ENCODE results near the gene LUC7L.
"Not testable (repeated sequence)": the region's sequence is repeated elsewhere in the genome, so short reads cannot be mapped to it uniquely, and the experiment has no call there.

Gene LUC7L

DNA sequence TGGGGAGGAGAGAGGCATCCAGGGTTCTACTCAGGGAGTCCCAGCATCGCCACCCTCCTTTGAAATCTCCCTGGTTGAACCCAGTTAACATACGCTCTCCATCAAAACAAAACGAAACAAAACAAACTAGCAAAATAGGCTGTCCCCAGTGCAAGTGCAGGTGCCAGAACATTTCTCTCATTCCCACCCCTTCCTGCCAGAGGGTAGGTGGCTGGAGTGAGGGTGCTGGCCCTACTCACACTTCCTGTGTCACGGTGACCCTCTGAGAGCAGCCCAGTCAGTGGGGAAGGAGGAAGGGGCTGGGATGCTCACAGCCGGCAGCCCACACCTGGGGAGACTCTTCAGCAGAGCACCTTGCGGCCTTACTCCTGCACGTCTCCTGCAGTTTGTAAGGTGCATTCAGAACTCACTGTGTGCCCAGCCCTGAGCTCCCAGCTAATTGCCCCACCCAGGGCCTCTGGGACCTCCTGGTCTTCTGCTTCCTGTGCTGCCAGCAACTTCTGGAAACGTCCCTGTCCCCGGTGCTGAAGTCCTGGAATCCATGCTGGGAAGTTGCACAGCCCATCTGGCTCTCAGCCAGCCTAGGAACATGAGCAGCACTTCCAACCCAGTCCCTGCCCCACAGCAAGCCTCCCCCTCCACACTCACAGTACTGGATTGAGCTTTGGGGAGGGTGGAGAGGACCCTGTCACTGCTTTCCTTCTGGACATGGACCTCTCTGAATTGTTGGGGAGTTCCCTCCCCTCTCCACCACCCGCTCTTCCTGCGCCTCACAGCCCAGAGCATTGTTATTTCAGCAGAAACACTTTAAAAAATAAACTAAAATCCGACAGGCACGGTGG is 55.1 kb downstream of the LUC7L start:
- H3K4me3 ChIP-seq (ENCODE audit: low read length in 2 of 2); H2BK15ac ChIP-seq (ENCODE audit: low read length); H3K36me3 ChIP-seq (replicated peaks in 1 of 2; ENCODE audit: control insufficient read depth in 2 of 2, insufficient read depth in 2 of 2, low read length in 2 of 2); H2BK12ac ChIP-seq (ENCODE audit: low read length); H2AK5ac ChIP-seq (ENCODE audit: low read depth, low read length); H2AFZ ChIP-seq (ENCODE audit: low read length); H3K14ac ChIP-seq (ENCODE audit: low read length); H4K8ac ChIP-seq (ENCODE audit: low read depth, low read length); H3K79me1 ChIP-seq (ENCODE audit: low read depth, low read length); DNase-seq (ENCODE audit: low spot score); H3K27ac ChIP-seq (replicated peaks; ENCODE audit: low read length); H3K18ac ChIP-seq (ENCODE audit: low read length); H2BK5ac ChIP-seq (ENCODE audit: low read length); H3K9ac ChIP-seq (ENCODE audit: low read depth, low read length, poor library complexity); H3K4ac ChIP-seq (ENCODE audit: low read length); H3K4me1 ChIP-seq (ENCODE audit: control insufficient read depth in 2 of 2, insufficient read depth in 1 of 2, low read depth in 1 of 2, low read length in 2 of 2); H3K9me3 ChIP-seq (replicated peaks in 1 of 2; ENCODE audit: control insufficient read depth in 2 of 2, insufficient read depth in 1 of 2, low read depth in 1 of 2, low read length in 2 of 2); H3K4me2 ChIP-seq (ENCODE audit: insufficient read depth, low read length, poor library complexity, severe bottlenecking); H4K91ac ChIP-seq (ENCODE audit: low read depth, low read length, poor library complexity); H2BK120ac ChIP-seq (ENCODE audit: low read depth, low read length); H3K23ac ChIP-seq (ENCODE audit: low read depth, low read length, poor library complexity): not testable (repeated sequence)
- WGBS, 2 donors (ENCODE audit: extremely low coverage in 2 of 2, insufficient read length in 2 of 2, insufficient replicate concordance in 1 of 2), result no CpG with 5 or more reads among the region's 13 CpGs
- H3K27me3 ChIP-seq (ENCODE audit: control insufficient read depth in 3 of 3, insufficient read depth in 3 of 3, low read depth in 1 of 3, low read length in 3 of 3), result peaks cover 23 to 68% (median 63%) of the 10 kb centered on the region in 3 experiments

DNA sequence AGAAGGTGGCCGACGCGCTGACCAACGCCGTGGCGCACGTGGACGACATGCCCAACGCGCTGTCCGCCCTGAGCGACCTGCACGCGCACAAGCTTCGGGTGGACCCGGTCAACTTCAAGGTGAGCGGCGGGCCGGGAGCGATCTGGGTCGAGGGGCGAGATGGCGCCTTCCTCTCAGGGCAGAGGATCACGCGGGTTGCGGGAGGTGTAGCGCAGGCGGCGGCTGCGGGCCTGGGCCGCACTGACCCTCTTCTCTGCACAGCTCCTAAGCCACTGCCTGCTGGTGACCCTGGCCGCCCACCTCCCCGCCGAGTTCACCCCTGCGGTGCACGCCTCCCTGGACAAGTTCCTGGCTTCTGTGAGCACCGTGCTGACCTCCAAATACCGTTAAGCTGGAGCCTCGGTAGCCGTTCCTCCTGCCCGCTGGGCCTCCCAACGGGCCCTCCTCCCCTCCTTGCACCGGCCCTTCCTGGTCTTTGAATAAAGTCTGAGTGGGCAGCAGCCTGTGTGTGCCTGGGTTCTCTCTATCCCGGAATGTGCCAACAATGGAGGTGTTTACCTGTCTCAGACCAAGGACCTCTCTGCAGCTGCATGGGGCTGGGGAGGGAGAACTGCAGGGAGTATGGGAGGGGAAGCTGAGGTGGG is 55.9 kb downstream of the LUC7L start:
- H3K18ac ChIP-seq (ENCODE audit: low read length); H2BK5ac ChIP-seq (ENCODE audit: low read length); H3K27ac ChIP-seq (replicated peaks; ENCODE audit: low read length); H3K9me3 ChIP-seq (replicated peaks in 1 of 2; ENCODE audit: control insufficient read depth in 2 of 2, insufficient read depth in 1 of 2, low read depth in 1 of 2, low read length in 2 of 2); H3K14ac ChIP-seq (ENCODE audit: low read length); H3K79me1 ChIP-seq (ENCODE audit: low read depth, low read length); H4K91ac ChIP-seq (ENCODE audit: low read depth, low read length, poor library complexity); H3K23ac ChIP-seq (ENCODE audit: low read depth, low read length, poor library complexity); H3K4me3 ChIP-seq (ENCODE audit: low read length in 2 of 2); H2BK120ac ChIP-seq (ENCODE audit: low read depth, low read length); H2BK12ac ChIP-seq (ENCODE audit: low read length); H3K36me3 ChIP-seq (replicated peaks in 1 of 2; ENCODE audit: control insufficient read depth in 2 of 2, insufficient read depth in 2 of 2, low read length in 2 of 2); H3K4me2 ChIP-seq (ENCODE audit: insufficient read depth, low read length, poor library complexity, severe bottlenecking); H3K4me1 ChIP-seq (ENCODE audit: control insufficient read depth in 2 of 2, insufficient read depth in 1 of 2, low read depth in 1 of 2, low read length in 2 of 2); H3K9ac ChIP-seq (ENCODE audit: low read depth, low read length, poor library complexity); DNase-seq (ENCODE audit: low spot score); H3K4ac ChIP-seq (ENCODE audit: low read length); H2AK5ac ChIP-seq (ENCODE audit: low read depth, low read length); H4K8ac ChIP-seq (ENCODE audit: low read depth, low read length); H2AFZ ChIP-seq (ENCODE audit: low read length); H2BK15ac ChIP-seq (ENCODE audit: low read length): not testable (repeated sequence)
- no CpG with 5 or more reads among the region's 44 CpGs for WGBS, 2 donors (ENCODE audit: extremely low coverage in 2 of 2, insufficient read length in 2 of 2, insufficient replicate concordance in 1 of 2)
- peaks cover 26 to 72% (median 66%) of the 10 kb centered on the region in 3 experiments for H3K27me3 ChIP-seq (ENCODE audit: control insufficient read depth in 3 of 3, insufficient read depth in 3 of 3, low read depth in 1 of 3, low read length in 3 of 3)

GRCh38 chr16:172374-172941 is 56.8 kb downstream of the LUC7L start, which contains the start of gene HBA2:
Gene HBA2, plus strand, starts transcription at chr16:172876. Its CDS starts 37 bp downstream, at chr16:172913.
- DNase-seq (ENCODE audit: low spot score); H3K23ac ChIP-seq (ENCODE audit: low read depth, low read length, poor library complexity); H3K9me3 ChIP-seq (replicated peaks in 1 of 2; ENCODE audit: control insufficient read depth in 2 of 2, insufficient read depth in 1 of 2, low read depth in 1 of 2, low read length in 2 of 2); H2AFZ ChIP-seq (ENCODE audit: low read length); H2BK120ac ChIP-seq (ENCODE audit: low read depth, low read length); H3K4me1 ChIP-seq (ENCODE audit: control insufficient read depth in 2 of 2, insufficient read depth in 1 of 2, low read depth in 1 of 2, low read length in 2 of 2); H3K4ac ChIP-seq (ENCODE audit: low read length); H3K14ac ChIP-seq (ENCODE audit: low read length); H3K79me1 ChIP-seq (ENCODE audit: low read depth, low read length); H2AK5ac ChIP-seq (ENCODE audit: low read depth, low read length); H4K8ac ChIP-seq (ENCODE audit: low read depth, low read length); H4K91ac ChIP-seq (ENCODE audit: low read depth, low read length, poor library complexity); H3K4me2 ChIP-seq (ENCODE audit: insufficient read depth, low read length, poor library complexity, severe bottlenecking); H2BK5ac ChIP-seq (ENCODE audit: low read length); H3K36me3 ChIP-seq (replicated peaks in 1 of 2; ENCODE audit: control insufficient read depth in 2 of 2, insufficient read depth in 2 of 2, low read length in 2 of 2); H2BK15ac ChIP-seq (ENCODE audit: low read length); H3K4me3 ChIP-seq (ENCODE audit: low read length in 2 of 2); H2BK12ac ChIP-seq (ENCODE audit: low read length); H3K9ac ChIP-seq (ENCODE audit: low read depth, low read length, poor library complexity); H3K18ac ChIP-seq (ENCODE audit: low read length); H3K27ac ChIP-seq (replicated peaks; ENCODE audit: low read length): not testable (repeated sequence)
- no CpG with 5 or more reads among the region's 74 CpGs for WGBS, 2 donors (ENCODE audit: extremely low coverage in 2 of 2, insufficient read length in 2 of 2, insufficient replicate concordance in 1 of 2)
- peaks cover 23 to 72% (median 66%) of the 10 kb centered on the region in 3 experiments for H3K27me3 ChIP-seq (ENCODE audit: control insufficient read depth in 3 of 3, insufficient read depth in 3 of 3, low read depth in 1 of 3, low read length in 3 of 3)

GRCh38 chr16:170788-171187 is 58.5 kb downstream of the LUC7L start:
- Histone ChIP-seq H3K9me3 (replicated peaks in 1 of 2; ENCODE audit: control insufficient read depth in 2 of 2, insufficient read depth in 1 of 2, low read depth in 1 of 2, low read length in 2 of 2) (peaks cover 0 to 4% of the 10 kb centered on the region in 2 donors), H4K8ac (ENCODE audit: low read depth, low read length) (no peak overlapping the region), H2BK15ac (ENCODE audit: low read length) (no peak overlapping the region), H3K9ac (ENCODE audit: low read depth, low read length, poor library complexity) (no peak overlapping the region), H4K91ac (ENCODE audit: low read depth, low read length, poor library complexity) (no peak overlapping the region), H3K23ac (ENCODE audit: low read depth, low read length, poor library complexity) (no peak overlapping the region), H3K27ac (replicated peaks; ENCODE audit: low read length) (no peak overlapping the region), H2BK120ac (ENCODE audit: low read depth, low read length) (no peak overlapping the region), H3K4me2 (ENCODE audit: insufficient read depth, low read length, poor library complexity, severe bottlenecking) (no peak overlapping the region), H3K4me3 (ENCODE audit: low read length in 2 of 2) (no peak overlapping the region), H3K4me1 (ENCODE audit: control insufficient read depth in 2 of 2, insufficient read depth in 1 of 2, low read depth in 1 of 2, low read length in 2 of 2) (peaks cover 0 to 7% of the 10 kb centered on the region in 2 donors), H3K18ac (ENCODE audit: low read length) (no peak overlapping the region), H2AFZ (ENCODE audit: low read length) (no peak overlapping the region), H3K36me3 (replicated peaks in 1 of 2; ENCODE audit: control insufficient read depth in 2 of 2, insufficient read depth in 2 of 2, low read length in 2 of 2) (no peaks in the 10 kb centered on the region), H2BK5ac (ENCODE audit: low read length) (no peak overlapping the region), H2BK12ac (ENCODE audit: low read length) (no peak overlapping the region), H3K27me3 (ENCODE audit: control insufficient read depth in 3 of 3, insufficient read depth in 3 of 3, low read depth in 1 of 3, low read length in 3 of 3) (peaks cover 36 to 80% (median 73%) of the 10 kb centered on the region in 3 experiments), H3K79me1 (ENCODE audit: low read depth, low read length) (no peaks in the 10 kb centered on the region), H2AK5ac (ENCODE audit: low read depth, low read length) (no peak overlapping the region), H3K14ac (ENCODE audit: low read length) (no peak overlapping the region), H3K4ac (ENCODE audit: low read length) (no peak overlapping the region)
- no peak for DNase-seq (ENCODE audit: low spot score)
- WGBS, 2 donors (ENCODE audit: extremely low coverage in 2 of 2, insufficient read length in 2 of 2, insufficient replicate concordance in 1 of 2), result no CpG with 5 or more reads among the region's 1 CpG

All from neuronal stem cell (in vitro differentiated cells).